ENCODE data around the gene RASAL1.

The RASAL1 gene

DNA sequence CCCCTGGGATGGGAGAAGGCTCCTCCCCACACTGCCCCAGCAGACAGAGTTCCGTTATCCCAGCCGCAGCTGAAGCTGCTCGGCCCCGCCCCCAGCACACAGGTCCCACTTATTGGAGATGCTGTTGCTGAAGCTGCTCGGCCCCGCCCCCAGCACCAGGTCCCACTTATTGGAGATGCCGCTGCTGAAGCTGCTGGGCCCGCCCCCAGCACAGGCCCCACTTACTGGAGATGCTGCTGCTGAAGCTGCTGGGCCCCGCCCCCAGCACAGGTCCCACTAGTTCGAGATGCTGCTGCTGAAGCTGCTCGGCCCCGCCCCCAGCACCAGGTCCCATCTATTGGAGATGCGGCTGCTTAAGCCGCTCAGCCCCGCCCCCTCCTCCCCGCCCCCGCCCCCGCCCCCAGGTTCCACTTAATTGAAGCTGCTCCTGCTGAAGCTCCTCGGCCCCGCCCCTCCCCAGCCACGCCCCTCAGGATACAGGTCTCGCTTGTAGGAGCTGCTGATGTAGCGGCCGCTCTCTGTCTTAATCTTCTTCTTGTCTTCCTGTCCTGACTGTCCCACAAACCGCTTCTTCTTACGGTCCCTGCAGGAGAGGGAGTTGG, 26.0 kb upstream of the RASAL1 start:
- no peaks in the 10 kb centered on the region for H3K27me3 ChIP-seq (ENCODE audit: low read depth, low read length)
- no peak overlapping the region for H3K4me3 ChIP-seq (ENCODE audit: low read length)
- no peak overlapping the region for H3K4me2 ChIP-seq (ENCODE audit: low read length)
- 0 out of 2 replicates have a peak, but pooled peaks cover 3% of the 10 kb centered on the region for H3K4me1 ChIP-seq (ENCODE audit: low read length)
- H4K20me1 ChIP-seq (ENCODE audit: insufficient read depth, low read length) = peaks cover 4% of the 10 kb centered on the region
- H3K36me3 ChIP-seq (replicated peaks; ENCODE audit: low read depth, low read length) = peaks cover 58% of the 10 kb centered on the region
- no peak overlapping the region for H3K9ac ChIP-seq (ENCODE audit: low read length)
- no peak for TF ChIP-seq EZH2phosphoT487 (IDR thresholded peaks at IDR 0.05; ENCODE audit: low read depth)
- TF ChIP-seq, protein P1, sequence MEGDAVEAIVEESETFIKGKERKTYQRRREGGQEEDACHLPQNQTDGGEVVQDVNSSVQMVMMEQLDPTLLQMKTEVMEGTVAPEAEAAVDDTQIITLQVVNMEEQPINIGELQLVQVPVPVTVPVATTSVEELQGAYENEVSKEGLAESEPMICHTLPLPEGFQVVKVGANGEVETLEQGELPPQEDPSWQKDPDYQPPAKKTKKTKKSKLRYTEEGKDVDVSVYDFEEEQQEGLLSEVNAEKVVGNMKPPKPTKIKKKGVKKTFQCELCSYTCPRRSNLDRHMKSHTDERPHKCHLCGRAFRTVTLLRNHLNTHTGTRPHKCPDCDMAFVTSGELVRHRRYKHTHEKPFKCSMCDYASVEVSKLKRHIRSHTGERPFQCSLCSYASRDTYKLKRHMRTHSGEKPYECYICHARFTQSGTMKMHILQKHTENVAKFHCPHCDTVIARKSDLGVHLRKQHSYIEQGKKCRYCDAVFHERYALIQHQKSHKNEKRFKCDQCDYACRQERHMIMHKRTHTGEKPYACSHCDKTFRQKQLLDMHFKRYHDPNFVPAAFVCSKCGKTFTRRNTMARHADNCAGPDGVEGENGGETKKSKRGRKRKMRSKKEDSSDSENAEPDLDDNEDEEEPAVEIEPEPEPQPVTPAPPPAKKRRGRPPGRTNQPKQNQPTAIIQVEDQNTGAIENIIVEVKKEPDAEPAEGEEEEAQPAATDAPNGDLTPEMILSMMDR (IDR thresholded peaks at IDR 0.05; ENCODE audit: low read depth, low read length) = no peak
- H2AFZ ChIP-seq (ENCODE audit: low read depth, low read length) = no peak overlapping the region
- H3K27ac ChIP-seq (ENCODE audit: low read length) = no peak overlapping the region
- H3K9me3 ChIP-seq (ENCODE audit: insufficient read depth, low read length) = no peaks in the 10 kb centered on the region
- no peaks in the 10 kb centered on the region for H3K79me2 ChIP-seq (ENCODE audit: low read length)

DNA sequence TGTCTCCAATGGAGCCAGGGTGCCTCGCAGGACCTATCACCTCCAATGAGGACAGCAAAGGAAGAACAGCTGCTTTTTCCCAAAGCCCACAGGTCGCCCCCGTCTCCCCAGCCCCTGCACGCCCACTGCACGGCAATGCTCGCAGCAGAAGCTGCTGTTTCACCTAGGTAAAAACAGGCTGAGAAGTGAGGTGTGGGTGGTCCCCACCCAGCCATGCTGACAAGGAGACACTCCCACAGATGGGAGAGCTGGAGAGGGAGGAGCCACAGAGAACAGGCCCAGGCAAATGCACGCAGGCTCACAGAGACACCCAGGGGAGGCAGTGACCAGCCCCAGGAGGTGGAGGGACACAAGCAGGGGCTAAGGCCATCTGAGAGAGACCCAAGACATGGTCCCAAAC, 24.4 kb upstream of the RASAL1 start:
- Histone ChIP-seq H2AFZ (ENCODE audit: low read depth, low read length) (no peak overlapping the region), H3K9me3 (ENCODE audit: insufficient read depth, low read length) (no peaks in the 10 kb centered on the region), H3K27ac (ENCODE audit: low read length) (no peak overlapping the region), H3K36me3 (replicated peaks; ENCODE audit: low read depth, low read length) (peaks cover 46% of the 10 kb centered on the region), H4K20me1 (ENCODE audit: insufficient read depth, low read length) (peaks cover 4% of the 10 kb centered on the region), H3K4me1 (ENCODE audit: low read length) (0 out of 2 replicates have a peak, but pooled peaks cover 3% of the 10 kb centered on the region), H3K79me2 (ENCODE audit: low read length) (no peaks in the 10 kb centered on the region), H3K4me3 (ENCODE audit: low read length) (no peak overlapping the region), H3K27me3 (ENCODE audit: low read depth, low read length) (no peaks in the 10 kb centered on the region), H3K4me2 (ENCODE audit: low read length) (no peak overlapping the region), H3K9ac (ENCODE audit: low read length) (no peak overlapping the region)
- TF ChIP-seq EZH2phosphoT487 (IDR thresholded peaks at IDR 0.05; ENCODE audit: low read depth) = no peak
- TF ChIP-seq, protein P1 (IDR thresholded peaks at IDR 0.05; ENCODE audit: low read depth, low read length) = no peak

DNA sequence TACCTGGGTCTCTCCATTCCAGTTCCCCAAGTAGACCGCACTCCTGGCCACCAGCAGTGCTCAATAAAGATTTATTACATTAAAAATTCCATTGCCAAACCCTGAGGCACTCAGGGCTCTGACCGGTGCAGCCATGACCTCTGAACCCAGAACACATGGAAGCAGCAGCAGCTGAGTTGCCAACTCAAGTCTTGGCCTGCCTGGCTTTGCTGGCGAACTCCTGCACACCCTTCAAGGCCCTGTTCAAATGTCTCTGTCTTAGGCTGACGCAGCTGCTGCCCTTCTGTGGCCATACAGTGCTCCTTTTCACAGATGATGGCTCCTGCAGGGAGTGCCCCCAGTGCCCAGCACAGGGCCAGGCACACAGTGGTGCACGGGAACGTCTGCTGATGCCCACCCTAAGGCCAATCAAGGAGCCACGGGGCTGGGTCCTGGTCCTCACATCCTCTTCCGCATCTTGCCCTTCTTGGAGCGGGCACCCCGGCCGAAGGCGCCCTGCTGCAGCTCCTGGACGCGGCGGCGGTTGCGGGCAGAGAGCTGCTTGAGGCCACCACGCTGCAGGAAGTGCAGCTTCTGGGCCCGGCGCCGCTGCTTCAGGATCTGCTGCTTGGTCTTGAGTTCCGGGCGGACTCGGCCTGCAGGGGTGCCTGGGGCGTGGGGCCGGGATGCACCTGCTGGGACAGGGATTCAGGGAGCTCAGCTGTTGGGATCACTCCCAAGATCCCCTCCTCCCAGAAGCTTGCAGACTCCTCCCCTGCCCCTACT, 23.1 kb upstream of the RASAL1 start:
- Histone ChIP-seq H3K4me2 (ENCODE audit: low read length) (no peak overlapping the region), H3K27ac (ENCODE audit: low read length) (no peak overlapping the region), H3K36me3 (replicated peaks; ENCODE audit: low read depth, low read length) (peaks cover 41% of the 10 kb centered on the region), H3K79me2 (ENCODE audit: low read length) (no peaks in the 10 kb centered on the region), H3K4me1 (ENCODE audit: low read length) (0 out of 2 replicates have a peak, but pooled peaks cover 3% of the 10 kb centered on the region), H4K20me1 (ENCODE audit: insufficient read depth, low read length) (peaks cover 4% of the 10 kb centered on the region), H3K27me3 (ENCODE audit: low read depth, low read length) (no peaks in the 10 kb centered on the region), H3K9me3 (ENCODE audit: insufficient read depth, low read length) (no peaks in the 10 kb centered on the region), H3K9ac (ENCODE audit: low read length) (no peak overlapping the region), H2AFZ (ENCODE audit: low read depth, low read length) (no peak overlapping the region), H3K4me3 (ENCODE audit: low read length) (no peak overlapping the region)
- TF ChIP-seq, protein P1 (IDR thresholded peaks at IDR 0.05; ENCODE audit: low read depth, low read length) = no peak
- TF ChIP-seq EZH2phosphoT487 (IDR thresholded peaks at IDR 0.05; ENCODE audit: low read depth) = no peak

DNA sequence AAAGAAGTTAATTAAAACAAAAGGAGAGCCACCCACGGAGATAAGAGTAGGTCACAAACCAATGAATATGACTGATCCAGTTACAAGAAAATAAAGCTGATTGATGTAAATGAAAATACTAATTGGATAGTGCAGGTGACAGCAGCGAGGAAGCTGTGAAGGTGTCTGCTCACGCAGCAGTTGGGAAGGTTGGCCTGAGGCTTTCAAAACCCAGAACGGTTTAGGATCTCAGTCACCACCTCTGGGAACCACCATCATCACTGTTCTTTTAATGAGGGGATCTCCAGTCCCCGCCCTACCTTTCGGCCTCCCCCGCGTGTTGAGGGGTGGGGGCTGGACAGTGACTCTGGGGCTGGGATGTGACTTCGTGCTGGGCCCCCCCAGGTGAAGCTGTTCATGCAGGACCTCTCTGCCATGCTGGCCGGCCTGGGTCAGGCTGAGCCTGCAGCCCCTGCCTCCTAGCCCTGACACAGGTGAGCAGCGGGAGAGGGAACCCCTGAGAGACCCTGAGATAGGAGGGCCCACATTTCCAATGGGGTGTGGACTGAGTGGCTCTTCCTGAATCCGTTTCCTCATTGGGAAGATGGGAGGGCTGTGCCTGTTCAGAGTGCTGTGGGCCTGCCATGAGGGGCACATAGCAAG, 21.8 kb upstream of the RASAL1 start:
- Histone ChIP-seq H3K27ac (ENCODE audit: low read length) (no peak overlapping the region), H3K36me3 (replicated peaks; ENCODE audit: low read depth, low read length) (peaks cover 31% of the 10 kb centered on the region), H3K4me2 (ENCODE audit: low read length) (no peak overlapping the region), H3K4me1 (ENCODE audit: low read length) (peaks cover 5% of the 10 kb centered on the region; the same call in 1 of the 2 replicates), H3K27me3 (ENCODE audit: low read depth, low read length) (peaks cover 7% of the 10 kb centered on the region), H2AFZ (ENCODE audit: low read depth, low read length) (no peak overlapping the region), H3K9ac (ENCODE audit: low read length) (no peak overlapping the region), H3K79me2 (ENCODE audit: low read length) (no peaks in the 10 kb centered on the region), H4K20me1 (ENCODE audit: insufficient read depth, low read length) (peaks cover 4% of the 10 kb centered on the region), H3K4me3 (ENCODE audit: low read length) (no peak overlapping the region), H3K9me3 (ENCODE audit: insufficient read depth, low read length) (no peaks in the 10 kb centered on the region)
- no peak for TF ChIP-seq EZH2phosphoT487 (IDR thresholded peaks at IDR 0.05; ENCODE audit: low read depth)
- TF ChIP-seq, protein P1 (IDR thresholded peaks at IDR 0.05; ENCODE audit: low read depth, low read length) = no peak
